ENCODE results near the gene ARL15. TPM values are rescaled to one million over a fixed set of nuclear protein-coding genes. Genes with fewer than 3 reads are reported as not detected.

ARL15 gene
- polyA plus RNA-seq, 1 of the 3 experiments (the other 2 are of a cell fraction), result 6.4 TPM

- Histone ChIP-seq H3F3A (replicated peaks; ENCODE audit: insufficient read depth) (no peaks in the 10 kb centered on the region), H3K27me3 (ENCODE audit: insufficient read depth) (no peaks in the 10 kb centered on the region), H3K4me1 (ENCODE audit: control insufficient read depth in 1 of 2, insufficient read depth in 2 of 2, low read depth in 1 of 2, low read length in 1 of 2) (peaks cover 0 to 6% of the 10 kb centered on the region in 2 experiments; a peak in 2 of 4 replicates), H3K9me3 (no peaks in the 10 kb centered on the region), H3K4me2 (no peak overlapping the region), H3K36me3 (replicated peaks in 1 of 2; ENCODE audit: control insufficient read depth in 1 of 2, insufficient read depth in 2 of 2, low read length in 1 of 2) (peaks cover 0 to 5% of the 10 kb centered on the region in 2 experiments), H4K20me1 (ENCODE audit: insufficient read depth) (no peaks in the 10 kb centered on the region), H3K79me2 (ENCODE audit: insufficient read depth) (no peaks in the 10 kb centered on the region), H3K9me2 (no peaks in the 10 kb centered on the region), H2AFZ (ENCODE audit: low read depth) (no peak overlapping the region), H3K4me3 (ENCODE audit: low read depth in 2 of 2, low read length in 1 of 2) (no peak overlapping the region), H3K9ac (no peak overlapping the region), H3K27ac (ENCODE audit: low read depth in 2 of 2, low read length in 1 of 2) (no peak overlapping the region)
- WGBS (ENCODE audit: low lambda C conversion rate), result 81% methylated on average over 1 of the region's 1 CpG
- DNase-seq, result no peak
- ChIA-PET CTCF (no interaction called here), POLR2A (no interaction called here)
- TF ChIP-seq NFIC (IDR thresholded peaks at IDR 0.05; ENCODE audit: borderline replicate concordance) (no peak), RAD21 (IDR thresholded peaks at IDR 0.05; ENCODE audit: low read length) (no peak), TEAD4 (IDR thresholded peaks at IDR 0.05; ENCODE audit: borderline replicate concordance, insufficient read depth) (no peak), RCOR1 (IDR thresholded peaks at IDR 0.05; ENCODE audit: low read length) (no peak), USF2 (IDR thresholded peaks at IDR 0.05; ENCODE audit: borderline replicate concordance, low read depth, low read length) (no peak), GATA2 (CRISPR knock-in tag; IDR thresholded peaks at IDR 0.05) (no peak), FOSL2 (IDR thresholded peaks at IDR 0.05; ENCODE audit: borderline replicate concordance, low read depth) (no peak), NRF1 (IDR thresholded peaks at IDR 0.05; ENCODE audit: low read depth, low read length) (no peak), MEF2A (IDR thresholded peaks at IDR 0.05; ENCODE audit: borderline replicate concordance, low read depth) (no peak), MXI1 (IDR thresholded peaks at IDR 0.05; ENCODE audit: low read depth, low read length) (no peak), CTCF (IDR thresholded peaks at IDR 0.05) (no peak), REST (IDR thresholded peaks at IDR 0.05; ENCODE audit: low read depth, low read length) (no peak), TCF12 (IDR thresholded peaks at IDR 0.05) (no peak), JUND (IDR thresholded peaks at IDR 0.05) (no peak), TAF1 (IDR thresholded peaks at IDR 0.05; ENCODE audit: borderline replicate concordance, low read depth, low read length) (no peak), GABPA (IDR thresholded peaks at IDR 0.05; ENCODE audit: low read depth) (no peak)
Observed at GRCh38 chr5:53913941-53914340, 396.4 kb downstream of the ARL15 start.

All from SK-N-SH (cell line).